Measurements from ENCODE around the gene PCIF1.
"Not testable (repeated sequence)": the region's sequence is repeated elsewhere in the genome, so short reads cannot be mapped to it uniquely, and the experiment has no call there.

Gene PCIF1

DNA sequence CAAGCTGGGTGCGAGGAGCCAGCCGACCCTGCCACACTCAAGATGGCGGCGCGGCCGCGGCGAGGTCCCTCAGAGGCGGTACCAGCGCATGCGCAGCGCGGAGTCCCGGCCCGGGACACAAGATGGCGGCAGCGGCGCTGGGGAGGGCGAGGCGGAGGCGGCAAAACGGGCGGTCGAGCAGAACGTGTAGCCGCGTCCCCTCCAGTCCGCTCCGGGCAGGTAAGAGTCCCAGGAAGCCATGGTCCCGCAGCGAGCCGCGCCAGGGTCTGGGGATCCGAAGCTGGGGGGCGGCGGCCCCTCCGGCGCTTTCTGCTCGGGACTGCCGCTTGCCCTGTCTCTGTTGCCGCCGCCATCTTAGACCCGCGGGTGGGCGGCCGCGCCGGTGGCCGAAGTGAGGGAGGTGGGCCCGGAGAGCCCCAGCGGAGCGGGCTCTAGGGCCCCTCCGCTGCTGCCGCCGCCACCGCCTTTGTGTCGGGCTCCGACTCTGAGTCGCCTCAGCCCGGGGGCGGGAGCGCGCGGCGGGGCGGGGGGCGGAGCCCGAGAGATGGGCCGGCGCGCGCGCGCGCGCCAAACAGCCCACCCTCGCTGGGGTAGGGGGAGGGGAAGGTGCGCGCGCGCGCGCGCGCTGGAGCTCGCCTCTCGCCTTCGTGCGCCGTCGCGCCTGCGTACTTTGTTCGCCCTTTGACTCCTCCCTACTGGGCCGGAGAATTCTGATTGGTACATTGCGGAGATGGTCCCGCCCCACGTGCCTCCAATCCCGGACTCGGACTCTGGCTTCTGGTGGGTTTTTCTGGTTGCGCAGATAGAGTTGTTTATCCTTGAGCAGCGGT is at the start of gene PCIF1:
Gene PCIF1, plus strand, starts transcription at position 98 of the 830 bp plus-strand sequence. CDS start 4,317 bp downstream, outside the sequence.
- peak; percentile 99 for DNase-seq (ENCODE audit: low read depth)

- DNase-seq (ENCODE audit: low read depth) = no peak
Measured at GRCh38 chr20:45886590-45887345, 47.7 kb upstream of the PCIF1 start.

DNA sequence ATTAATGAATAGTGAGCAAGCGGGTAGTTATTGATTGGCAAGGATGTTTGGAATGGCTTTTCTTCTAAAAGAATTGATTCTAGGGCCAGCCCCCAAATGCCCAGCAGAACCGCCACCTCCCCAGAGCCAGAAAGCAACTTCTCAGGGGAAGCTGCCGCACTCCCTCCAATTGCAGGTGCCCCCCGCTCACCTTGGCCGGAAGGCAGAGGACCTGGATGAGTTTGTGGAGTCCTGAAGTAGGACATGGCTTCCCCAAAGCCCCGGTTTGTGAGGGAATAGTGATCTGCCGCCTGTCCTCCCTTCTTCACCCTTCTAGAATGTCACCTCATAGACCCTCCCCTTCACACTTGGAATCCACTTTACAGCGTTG is 47.2 kb upstream of the PCIF1 start, which contains the start of gene SPATA25:
Gene SPATA25, minus strand, starts transcription at position 277 of the 370 bp plus-strand sequence. Its CDS starts 32 bp downstream, at position 245.
- no peak for DNase-seq (ENCODE audit: low read depth)

DNA sequence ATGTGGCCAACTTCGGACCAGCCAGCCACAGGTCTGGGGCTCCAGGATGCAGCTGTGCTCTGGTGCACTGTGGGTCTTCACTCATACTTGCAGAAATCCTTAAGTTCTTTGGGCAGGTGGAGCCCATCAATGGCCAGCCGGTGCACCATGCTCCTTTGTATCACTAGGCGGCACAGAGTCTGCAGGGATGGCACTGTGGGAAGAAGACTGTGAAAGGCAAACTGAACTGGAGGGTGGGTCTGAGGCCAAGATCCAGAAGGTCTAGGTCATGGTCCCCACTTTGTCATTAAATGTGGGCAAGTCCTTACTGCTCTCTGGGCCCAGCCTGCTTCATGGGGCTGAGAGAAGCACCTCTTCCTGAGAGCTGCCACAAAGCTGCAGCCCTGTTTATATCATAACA is 45.8 kb upstream of the PCIF1 start:
- no peak for DNase-seq (ENCODE audit: low read depth)

DNA sequence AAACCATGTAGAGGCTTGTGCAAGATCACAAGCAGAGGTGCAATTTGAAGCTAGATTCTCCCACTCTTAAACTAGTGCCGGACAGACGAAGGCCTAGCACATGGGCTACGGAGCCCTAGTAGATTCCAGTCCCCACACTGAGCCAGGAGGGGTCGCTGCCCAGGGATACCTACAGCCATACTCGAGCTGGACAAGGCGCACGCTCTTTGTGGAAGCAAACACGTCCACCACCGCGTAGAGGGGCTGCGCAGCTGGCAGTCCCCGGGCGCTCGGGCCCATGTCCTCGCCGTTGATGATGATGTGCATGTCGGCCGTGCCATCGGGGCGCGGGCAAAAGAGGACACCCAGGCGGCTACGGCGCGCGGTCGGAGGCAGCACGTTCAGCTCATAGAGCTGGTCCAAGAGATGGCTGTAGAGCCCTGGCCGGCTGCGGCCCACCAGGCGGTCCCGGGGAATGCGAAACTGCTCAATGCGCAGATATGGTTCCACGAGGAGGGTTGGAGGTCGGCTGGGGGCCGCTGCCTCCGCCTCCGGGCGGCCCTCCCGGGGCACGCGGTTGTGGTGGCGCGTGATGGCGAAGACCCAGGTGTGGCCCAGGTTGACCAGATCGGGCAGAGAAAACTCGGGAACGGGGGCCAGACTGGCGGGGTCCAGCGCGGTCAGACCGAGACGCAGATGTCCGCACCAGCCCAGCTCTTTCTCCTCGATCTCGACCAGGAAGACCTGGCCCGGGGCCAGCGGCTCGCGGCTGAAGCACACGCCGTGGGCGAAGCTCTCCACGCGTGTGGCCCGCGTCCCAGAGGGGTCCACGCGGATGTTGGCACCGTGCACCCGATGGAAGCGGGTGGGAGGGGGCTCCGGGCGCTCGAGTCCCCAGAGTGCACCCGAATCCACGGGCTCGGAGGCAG is 44.2 kb upstream of the PCIF1 start:
- peak; percentile 73 for DNase-seq (ENCODE audit: low read depth)

DNA sequence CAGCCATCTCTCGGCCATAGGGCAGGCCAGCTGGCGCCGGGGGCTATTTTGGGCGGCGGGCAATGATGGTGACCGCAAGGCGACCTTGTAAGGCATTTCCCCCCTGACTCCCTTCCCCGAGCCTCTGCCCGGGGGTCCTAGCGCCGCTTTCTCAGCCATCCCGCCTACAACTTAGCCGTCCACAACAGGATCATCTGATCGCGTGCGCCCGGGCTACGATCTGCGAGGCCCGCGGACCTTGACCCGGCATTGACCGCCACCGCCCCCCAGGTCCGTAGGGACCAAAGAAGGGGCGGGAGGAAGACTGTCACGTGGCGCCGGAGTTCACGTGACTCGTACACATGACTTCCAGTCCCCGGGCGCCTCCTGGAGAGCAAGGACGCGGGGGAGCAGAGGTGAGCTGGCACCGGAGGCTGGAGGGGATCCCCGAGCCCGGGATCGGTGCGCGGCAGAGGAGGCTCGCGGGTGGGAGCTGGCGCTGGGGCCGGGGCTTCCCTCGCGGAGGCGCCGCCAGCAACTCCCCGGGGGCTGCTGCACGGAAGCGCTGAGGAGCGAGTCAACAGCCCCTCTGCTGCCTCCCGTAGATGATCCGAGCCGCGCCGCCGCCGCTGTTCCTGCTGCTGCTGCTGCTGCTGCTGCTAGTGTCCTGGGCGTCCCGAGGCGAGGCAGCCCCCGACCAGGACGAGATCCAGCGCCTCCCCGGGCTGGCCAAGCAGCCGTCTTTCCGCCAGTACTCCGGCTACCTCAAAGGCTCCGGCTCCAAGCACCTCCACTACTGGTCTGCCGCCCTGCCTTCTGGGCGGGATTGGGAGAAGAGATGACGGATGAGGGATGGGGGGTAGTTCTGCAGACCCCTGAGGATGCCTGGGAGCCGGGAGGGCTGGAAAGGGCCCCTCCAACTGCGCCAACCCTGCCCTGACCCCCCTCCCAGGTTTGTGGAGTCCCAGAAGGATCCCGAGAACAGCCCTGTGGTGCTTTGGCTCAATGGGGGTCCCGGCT is 43.2 kb upstream of the PCIF1 start, which contains the start of the genes CTSA and NEURL2:
Gene CTSA, plus strand, starts transcription at position 351 of the 999 bp plus-strand sequence. Its CDS starts 234 bp downstream, at position 585.
Gene NEURL2, minus strand, starts transcription at position 224 of the 999 bp plus-strand sequence. Its CDS starts 217 bp downstream, at position 7.
- peak; percentile 96 for DNase-seq (ENCODE audit: low read depth)

- peak; percentile 66 for DNase-seq (ENCODE audit: low read depth)
Measured at GRCh38 chr20:45892049-45892825, 42.2 kb upstream of the PCIF1 start.

DNA sequence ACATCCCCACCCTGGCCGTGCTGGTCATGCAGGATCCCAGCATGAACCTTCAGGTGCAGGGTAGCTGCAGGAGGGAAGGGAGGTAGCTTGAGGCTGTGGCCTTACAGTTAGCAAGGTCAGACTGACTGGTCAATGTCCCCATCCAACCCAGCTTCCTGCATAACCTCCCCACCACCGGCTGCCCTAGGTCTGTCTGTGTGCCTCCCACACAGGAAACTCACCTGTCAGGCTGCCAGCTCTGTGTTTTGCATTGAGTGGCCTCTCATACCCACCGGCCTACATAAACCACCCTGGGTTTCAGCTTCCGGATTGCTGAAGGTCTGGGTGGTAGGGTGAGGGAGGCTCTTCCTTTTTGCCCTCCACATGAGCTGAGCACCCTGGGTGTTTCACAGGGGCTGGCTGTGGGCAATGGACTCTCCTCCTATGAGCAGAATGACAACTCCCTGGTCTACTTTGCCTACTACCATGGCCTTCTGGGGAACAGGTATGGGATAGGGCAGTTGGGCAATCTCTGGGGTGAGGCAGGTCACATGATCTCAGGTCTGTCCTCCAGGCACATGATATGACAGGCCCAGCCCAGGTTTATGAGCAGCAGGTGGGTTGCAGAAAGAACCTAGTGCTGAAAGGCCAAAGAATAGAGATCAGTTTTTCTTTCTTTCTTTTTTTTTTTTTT is 41.5 kb upstream of the PCIF1 start:
- DNase-seq (ENCODE audit: low read depth) = no peak

DNA sequence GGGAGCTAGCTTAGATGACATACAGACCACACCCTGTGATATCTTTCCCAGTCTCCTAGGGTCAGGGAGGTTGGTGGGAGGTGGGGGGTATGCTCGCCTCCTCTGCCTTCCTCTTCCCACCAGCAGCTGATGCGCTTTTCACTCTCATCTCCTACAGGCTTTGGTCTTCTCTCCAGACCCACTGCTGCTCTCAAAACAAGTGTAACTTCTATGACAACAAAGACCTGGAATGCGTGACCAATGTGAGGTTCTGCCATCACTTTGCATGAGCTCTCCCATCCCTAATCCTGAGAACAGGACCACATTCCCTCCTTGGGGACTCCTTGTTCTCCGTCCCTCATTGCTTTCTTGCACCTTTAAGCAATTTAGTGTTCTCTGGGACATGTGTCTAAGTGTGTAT is 40.7 kb upstream of the PCIF1 start:
- peak; percentile 29 for DNase-seq (ENCODE audit: low read depth)

- no peak for DNase-seq (ENCODE audit: low read depth)
Measured at GRCh38 chr20:45894797-45895196, 39.7 kb upstream of the PCIF1 start.

- no peak for DNase-seq (ENCODE audit: low read depth)
Measured at GRCh38 chr20:45896641-45897161, 37.8 kb upstream of the PCIF1 start.

- DNase-seq (ENCODE audit: low read depth) = no peak
Measured at GRCh38 chr20:45897289-45897688, 37.2 kb upstream of the PCIF1 start.

- no peak for DNase-seq (ENCODE audit: low read depth)
Measured at GRCh38 chr20:45897692-45898091, 36.8 kb upstream of the PCIF1 start.

DNA sequence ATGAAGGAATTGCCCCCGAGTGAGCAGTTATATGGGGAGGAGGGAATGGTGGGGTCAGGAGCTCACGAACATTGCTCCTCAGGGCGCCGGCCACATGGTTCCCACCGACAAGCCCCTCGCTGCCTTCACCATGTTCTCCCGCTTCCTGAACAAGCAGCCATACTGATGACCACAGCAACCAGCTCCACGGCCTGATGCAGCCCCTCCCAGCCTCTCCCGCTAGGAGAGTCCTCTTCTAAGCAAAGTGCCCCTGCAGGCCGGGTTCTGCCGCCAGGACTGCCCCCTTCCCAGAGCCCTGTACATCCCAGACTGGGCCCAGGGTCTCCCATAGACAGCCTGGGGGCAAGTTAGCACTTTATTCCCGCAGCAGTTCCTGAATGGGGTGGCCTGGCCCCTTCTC is 36.2 kb upstream of the PCIF1 start:
- no peak for DNase-seq (ENCODE audit: low read depth)

GRCh38 chr20:45899046-45899835 is 35.2 kb upstream of the PCIF1 start:
- no peak for DNase-seq (ENCODE audit: low read depth)

DNA sequence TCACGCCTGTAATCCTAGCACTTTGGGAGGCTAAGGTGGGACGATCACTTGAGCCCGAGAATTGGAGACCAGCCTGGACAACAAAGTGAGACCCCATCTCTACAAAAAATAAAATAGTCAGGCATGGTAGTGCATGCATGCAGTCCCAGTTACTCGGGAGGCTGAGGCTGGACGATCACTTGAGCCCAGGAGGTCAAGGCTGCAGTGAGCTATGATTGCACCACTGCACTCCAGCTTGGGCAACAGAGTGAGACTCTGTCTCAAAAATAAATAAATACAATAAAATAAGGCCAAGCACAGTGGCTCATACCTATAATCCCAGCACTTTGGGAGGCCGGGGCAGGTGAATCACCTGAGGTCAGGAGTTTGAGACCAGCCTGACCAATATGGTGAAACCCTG is 33.2 kb upstream of the PCIF1 start:
- not testable (repeated sequence) for DNase-seq (ENCODE audit: low read depth)

GRCh38 chr20:45902199-45902701 is 32.2 kb upstream of the PCIF1 start:
- DNase-seq (ENCODE audit: low read depth) = no peak

All from ELR (cell line).